ENCODE measurements around the gene SRP9. TPM values are rescaled to one million over a fixed set of nuclear protein-coding genes. Genes with fewer than 3 reads are reported as not detected.
"Not testable (repeated sequence)": the region's sequence is repeated elsewhere in the genome, so short reads cannot be mapped to it uniquely, and the experiment has no call there.

The SRP9 gene
- total RNA-seq, 1 donor from 2014 or later = 200 TPM

- no peaks in the 10 kb centered on the region for H3K27me3 Mint-ChIP-seq (ENCODE audit: low read depth)
- no peaks in the 10 kb centered on the region for H3K4me1 Mint-ChIP-seq (ENCODE audit: low read depth)
Measured at GRCh38 chr1:225794954-225795353, 17.3 kb downstream of the SRP9 start.

GRCh38 chr1:225796097-225796496 is 18.5 kb downstream of the SRP9 start:
- peaks cover 19% of the 10 kb centered on the region for H3K36me3 Mint-ChIP-seq (ENCODE audit: low read depth)
- not testable (repeated sequence) for H3K27ac Mint-ChIP-seq (ENCODE audit: unreplicated experiment); H3K9me3 Mint-ChIP-seq (ENCODE audit: low read depth)

More at GRCh38 chr1:225794954-225795353, 17.3 kb downstream of the SRP9 start:
- Mint-ChIP-seq H3K9me3 (ENCODE audit: low read depth) (no peaks in the 10 kb centered on the region), H3K36me3 (ENCODE audit: low read depth) (peaks cover 24% of the 10 kb centered on the region), H3K27ac (ENCODE audit: unreplicated experiment) (no peak overlapping the region), H3K4me3 (ENCODE audit: unreplicated experiment) (no peak overlapping the region)
- TF ChIP-seq, protein P1, sequence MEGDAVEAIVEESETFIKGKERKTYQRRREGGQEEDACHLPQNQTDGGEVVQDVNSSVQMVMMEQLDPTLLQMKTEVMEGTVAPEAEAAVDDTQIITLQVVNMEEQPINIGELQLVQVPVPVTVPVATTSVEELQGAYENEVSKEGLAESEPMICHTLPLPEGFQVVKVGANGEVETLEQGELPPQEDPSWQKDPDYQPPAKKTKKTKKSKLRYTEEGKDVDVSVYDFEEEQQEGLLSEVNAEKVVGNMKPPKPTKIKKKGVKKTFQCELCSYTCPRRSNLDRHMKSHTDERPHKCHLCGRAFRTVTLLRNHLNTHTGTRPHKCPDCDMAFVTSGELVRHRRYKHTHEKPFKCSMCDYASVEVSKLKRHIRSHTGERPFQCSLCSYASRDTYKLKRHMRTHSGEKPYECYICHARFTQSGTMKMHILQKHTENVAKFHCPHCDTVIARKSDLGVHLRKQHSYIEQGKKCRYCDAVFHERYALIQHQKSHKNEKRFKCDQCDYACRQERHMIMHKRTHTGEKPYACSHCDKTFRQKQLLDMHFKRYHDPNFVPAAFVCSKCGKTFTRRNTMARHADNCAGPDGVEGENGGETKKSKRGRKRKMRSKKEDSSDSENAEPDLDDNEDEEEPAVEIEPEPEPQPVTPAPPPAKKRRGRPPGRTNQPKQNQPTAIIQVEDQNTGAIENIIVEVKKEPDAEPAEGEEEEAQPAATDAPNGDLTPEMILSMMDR (IDR thresholded peaks at IDR 0.05) = no peak
- no peak for DNase-seq (ENCODE audit: low spot score)

DNA sequence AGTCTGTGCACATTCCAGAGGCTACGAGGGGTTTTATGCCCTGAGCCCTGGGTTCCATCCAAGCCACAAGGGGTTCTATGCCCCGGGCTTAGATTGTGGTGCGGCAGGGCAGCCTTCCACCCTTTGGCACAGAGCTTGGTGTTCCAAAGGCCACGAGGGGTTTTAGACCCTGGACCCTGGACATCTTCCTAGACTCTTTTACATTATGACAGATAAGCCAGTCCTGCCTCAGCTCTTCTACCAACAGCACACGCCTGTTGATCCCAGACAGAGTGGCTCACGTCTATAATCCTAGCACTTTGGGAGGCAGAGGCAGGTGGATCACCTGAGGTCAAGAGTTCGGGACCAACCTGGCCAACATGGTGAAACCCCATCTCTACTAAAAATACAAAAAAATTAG is 23.5 kb downstream of the SRP9 start:
- H3K9me3 Mint-ChIP-seq (ENCODE audit: low read depth); H3K4me1 Mint-ChIP-seq (ENCODE audit: low read depth); H3K27ac Mint-ChIP-seq (ENCODE audit: unreplicated experiment); H3K4me3 Mint-ChIP-seq (ENCODE audit: unreplicated experiment); DNase-seq (ENCODE audit: low spot score); H3K27me3 Mint-ChIP-seq (ENCODE audit: low read depth); H3K36me3 Mint-ChIP-seq (ENCODE audit: low read depth): not testable (repeated sequence)

More at GRCh38 chr1:225796097-225796496, 18.5 kb downstream of the SRP9 start:
- H3K4me3 Mint-ChIP-seq (ENCODE audit: unreplicated experiment); DNase-seq (ENCODE audit: low spot score); H3K4me1 Mint-ChIP-seq (ENCODE audit: low read depth); H3K27me3 Mint-ChIP-seq (ENCODE audit: low read depth): not testable (repeated sequence)

DNA sequence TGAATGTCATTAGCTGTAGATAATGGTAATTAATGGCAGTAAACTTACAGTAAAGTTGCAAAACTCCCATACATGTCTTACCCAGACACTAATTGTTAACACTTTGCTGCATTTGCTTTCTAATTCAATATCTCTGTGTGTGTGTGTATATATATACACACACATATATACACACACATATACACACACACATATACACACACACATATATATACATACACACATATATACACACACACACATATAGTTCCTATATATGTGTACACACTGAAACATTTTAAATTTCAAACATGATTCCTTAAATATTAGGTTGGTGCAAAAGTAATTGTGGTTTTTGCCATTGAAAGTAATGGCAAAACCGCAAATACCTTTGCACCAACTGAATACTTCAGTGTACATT is 28.6 kb downstream of the SRP9 start:
- H3K4me1 Mint-ChIP-seq (ENCODE audit: low read depth) = peaks cover 15% of the 10 kb centered on the region
- no peak for DNase-seq (ENCODE audit: low spot score)
- TF ChIP-seq, protein P1 (IDR thresholded peaks at IDR 0.05) = no peak
- H3K36me3 Mint-ChIP-seq (ENCODE audit: low read depth) = no peaks in the 10 kb centered on the region
- H3K27ac Mint-ChIP-seq (ENCODE audit: unreplicated experiment) = no peak overlapping the region
- H3K27me3 Mint-ChIP-seq (ENCODE audit: low read depth) = no peaks in the 10 kb centered on the region
- no peaks in the 10 kb centered on the region for H3K9me3 Mint-ChIP-seq (ENCODE audit: low read depth)
- H3K4me3 Mint-ChIP-seq (ENCODE audit: unreplicated experiment) = no peak overlapping the region

DNA sequence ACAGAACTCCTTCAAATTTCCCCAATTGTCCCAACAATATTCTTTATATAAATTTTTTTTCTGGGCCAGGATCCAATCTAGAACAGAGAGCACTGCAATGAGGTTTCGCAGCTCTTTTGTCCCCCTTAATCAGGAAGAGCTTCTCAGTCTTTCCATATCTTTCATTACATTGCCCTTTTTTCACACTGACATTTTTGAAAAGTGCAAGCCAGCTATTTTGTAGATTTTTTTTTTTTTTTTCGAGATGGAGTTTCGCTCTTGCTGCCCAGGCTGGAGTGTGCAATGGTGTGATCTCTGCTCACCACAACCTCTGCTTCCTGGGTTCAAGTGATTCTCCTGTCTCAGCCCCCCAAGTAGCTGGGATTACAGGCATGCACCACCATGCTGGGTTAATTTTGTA is 29.1 kb downstream of the SRP9 start:
- not testable (repeated sequence) for H3K9me3 Mint-ChIP-seq (ENCODE audit: low read depth); H3K36me3 Mint-ChIP-seq (ENCODE audit: low read depth); H3K27me3 Mint-ChIP-seq (ENCODE audit: low read depth); H3K4me3 Mint-ChIP-seq (ENCODE audit: unreplicated experiment); DNase-seq (ENCODE audit: low spot score); H3K27ac Mint-ChIP-seq (ENCODE audit: unreplicated experiment)
- peaks cover 20% of the 10 kb centered on the region for H3K4me1 Mint-ChIP-seq (ENCODE audit: low read depth)

GRCh38 chr1:225808136-225808535 is 30.5 kb downstream of the SRP9 start:
- Mint-ChIP-seq H3K9me3 (ENCODE audit: low read depth) (no peaks in the 10 kb centered on the region), H3K4me1 (ENCODE audit: low read depth) (peaks cover 29% of the 10 kb centered on the region), H3K27me3 (ENCODE audit: low read depth) (no peaks in the 10 kb centered on the region), H3K36me3 (ENCODE audit: low read depth) (no peaks in the 10 kb centered on the region), H3K4me3 (ENCODE audit: unreplicated experiment) (no peak overlapping the region), H3K27ac (ENCODE audit: unreplicated experiment) (no peak overlapping the region)
- DNase-seq (ENCODE audit: low spot score) = no peak
- TF ChIP-seq, protein P1 (IDR thresholded peaks at IDR 0.05) = no peak

GRCh38 chr1:225809842-225810578 is 32.4 kb downstream of the SRP9 start, which contains the start of gene EPHX1:
TSS of gene EPHX1 (plus strand) at chr1:225810124. CDS start at chr1:225828730, 18,606 bp downstream.
- Mint-ChIP-seq H3K9me3 (ENCODE audit: low read depth) (no peaks in the 10 kb centered on the region), H3K27me3 (ENCODE audit: low read depth) (no peaks in the 10 kb centered on the region), H3K4me3 (ENCODE audit: unreplicated experiment) (peak within 1 kb of the TSS; percentile 86), H3K27ac (ENCODE audit: unreplicated experiment) (peak within 1 kb of the TSS; percentile 86), H3K36me3 (ENCODE audit: low read depth) (no peaks in the 10 kb centered on the region), H3K4me1 (ENCODE audit: low read depth) (peaks cover 37% of the 10 kb centered on the region)
- DNase-seq (ENCODE audit: low spot score) = no peak
- TF ChIP-seq, protein P1 (IDR thresholded peaks at IDR 0.05) = peak; percentile 68

- peak overlapping the region; percentile 86 for H3K27ac Mint-ChIP-seq (ENCODE audit: unreplicated experiment)
- not testable (repeated sequence) for DNase-seq (ENCODE audit: low spot score)
Measured at GRCh38 chr1:225810579-225811538, 33.2 kb downstream of the SRP9 start.

More at GRCh38 chr1:225810579-225811538, 33.2 kb downstream of the SRP9 start:
- H3K4me3 Mint-ChIP-seq (ENCODE audit: unreplicated experiment) = peak overlapping the region; percentile 86
- H3K36me3 Mint-ChIP-seq (ENCODE audit: low read depth); H3K27me3 Mint-ChIP-seq (ENCODE audit: low read depth); H3K9me3 Mint-ChIP-seq (ENCODE audit: low read depth): not testable (repeated sequence)
- peaks cover 40% of the 10 kb centered on the region for H3K4me1 Mint-ChIP-seq (ENCODE audit: low read depth)

Data from chondrocyte (in vitro differentiated cells).